Measurements from ENCODE around the gene DTHD1. TPM values are rescaled to one million over a fixed set of nuclear protein-coding genes. Genes with fewer than 3 reads are reported as not detected.
A peak's percentile ranks its signal among the peaks of the same experiment; 100 is the strongest.

DTHD1 gene
- total RNA-seq, 4 donors from 2014 or later = 0.68 to 1.3 TPM; not detected in 2

- Histone ChIP-seq H3K36me3 (no peaks in the 10 kb centered on the region), H3K27me3 (no peaks in the 10 kb centered on the region), H3K27ac (peak overlapping the region in 3 of 4 donors; percentile 37 to 66 (median 38)), H3K4me3 (no peak overlapping the region), H3K9me3 (no peaks in the 10 kb centered on the region), H3K4me1 (peaks cover 0 to 6% (median 2%) of the 10 kb centered on the region in 4 donors)
- intact Hi-C loops (cut with DNase I; ENCODE audit: low total_unique reads) (no loop called here), in situ Hi-C loops (cut with MboI; ENCODE audit: low pct_ligation_motif_present in 1 of 4, low pct_unique_long_range_greater_than_20kb in 1 of 4, low sequenced_read_pairs in 3 of 4) (no loop called here)
- 76 to 89% methylated on average over 3 to 4 of the region's 4 CpGs for WGBS, 2 donors (ENCODE audit: low coverage in 1 of 2)
- no peak for DNase-seq
- TF ChIP-seq EP300 (IDR thresholded peaks at IDR 0.05; ENCODE audit: low read depth) = no peak
- TF ChIP-seq, protein P1, sequence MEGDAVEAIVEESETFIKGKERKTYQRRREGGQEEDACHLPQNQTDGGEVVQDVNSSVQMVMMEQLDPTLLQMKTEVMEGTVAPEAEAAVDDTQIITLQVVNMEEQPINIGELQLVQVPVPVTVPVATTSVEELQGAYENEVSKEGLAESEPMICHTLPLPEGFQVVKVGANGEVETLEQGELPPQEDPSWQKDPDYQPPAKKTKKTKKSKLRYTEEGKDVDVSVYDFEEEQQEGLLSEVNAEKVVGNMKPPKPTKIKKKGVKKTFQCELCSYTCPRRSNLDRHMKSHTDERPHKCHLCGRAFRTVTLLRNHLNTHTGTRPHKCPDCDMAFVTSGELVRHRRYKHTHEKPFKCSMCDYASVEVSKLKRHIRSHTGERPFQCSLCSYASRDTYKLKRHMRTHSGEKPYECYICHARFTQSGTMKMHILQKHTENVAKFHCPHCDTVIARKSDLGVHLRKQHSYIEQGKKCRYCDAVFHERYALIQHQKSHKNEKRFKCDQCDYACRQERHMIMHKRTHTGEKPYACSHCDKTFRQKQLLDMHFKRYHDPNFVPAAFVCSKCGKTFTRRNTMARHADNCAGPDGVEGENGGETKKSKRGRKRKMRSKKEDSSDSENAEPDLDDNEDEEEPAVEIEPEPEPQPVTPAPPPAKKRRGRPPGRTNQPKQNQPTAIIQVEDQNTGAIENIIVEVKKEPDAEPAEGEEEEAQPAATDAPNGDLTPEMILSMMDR (IDR thresholded peaks at IDR 0.05) = no peak
- TF ChIP-seq POLR2A (IDR thresholded peaks at IDR 0.05) = no peak
- no peak for TF ChIP-seq POLR2AphosphoS5 (IDR thresholded peaks at IDR 0.05)
Observed at GRCh38 chr4:36286481-36286871, 5.1 kb downstream of the DTHD1 start.

DNA sequence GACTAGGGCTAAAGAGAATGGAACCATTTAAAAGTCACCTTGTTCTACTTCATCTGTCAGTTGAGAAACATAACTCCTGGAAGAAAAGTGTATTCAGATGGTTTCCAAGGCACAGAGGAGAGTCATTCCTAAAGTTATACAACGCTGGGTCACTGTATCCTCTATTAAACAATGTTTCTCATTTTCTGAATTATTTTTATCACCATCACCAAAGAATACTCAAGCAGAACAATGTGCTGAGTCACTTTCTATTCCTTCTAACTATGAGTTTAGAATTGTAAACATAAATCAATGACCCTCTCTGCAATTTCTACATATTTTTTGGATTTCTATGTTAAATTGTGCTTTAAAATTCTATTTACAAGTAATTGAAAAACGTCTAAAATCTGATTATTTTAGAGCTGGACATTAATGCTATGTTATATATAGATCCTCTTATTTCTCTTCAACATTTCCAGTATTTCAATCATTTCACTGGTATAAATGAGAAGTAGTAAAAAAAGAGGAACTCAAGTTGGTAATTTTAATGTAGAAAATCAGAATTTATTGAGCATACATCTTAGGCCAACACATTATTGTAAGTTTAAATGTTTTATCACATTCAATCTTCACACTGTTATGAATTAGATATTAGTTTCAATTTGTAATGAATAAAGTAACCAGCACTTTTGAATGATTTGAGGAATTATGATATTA is 7.5 kb downstream of the DTHD1 start:
- no peaks in the 10 kb centered on the region for H3K9me3 ChIP-seq
- 52 to 56% methylated on average over 2 of the region's 2 CpGs for WGBS, 2 donors (ENCODE audit: low coverage in 1 of 2)
- no peak overlapping the region for H3K4me3 ChIP-seq
- intact Hi-C loops (cut with DNase I; ENCODE audit: low total_unique reads) (no loop called here), in situ Hi-C loops (cut with MboI; ENCODE audit: low pct_ligation_motif_present in 1 of 4, low pct_unique_long_range_greater_than_20kb in 1 of 4, low sequenced_read_pairs in 3 of 4) (no loop called here)
- TF ChIP-seq EP300 (IDR thresholded peaks at IDR 0.05; ENCODE audit: low read depth) (no peak), POLR2A (IDR thresholded peaks at IDR 0.05) (no peak), POLR2AphosphoS5 (IDR thresholded peaks at IDR 0.05) (no peak)
- TF ChIP-seq, protein P1 (IDR thresholded peaks at IDR 0.05) = no peak
- no peaks in the 10 kb centered on the region for H3K36me3 ChIP-seq
- H3K27ac ChIP-seq = no peak overlapping the region
- H3K27me3 ChIP-seq = no peaks in the 10 kb centered on the region
- H3K4me1 ChIP-seq = peaks cover 0 to 9% (median 3%) of the 10 kb centered on the region in 4 donors
- no peak for DNase-seq

- Histone ChIP-seq H3K27ac (peak overlapping the region in 1 of 4 donors; percentile 7), H3K9me3 (no peaks in the 10 kb centered on the region), H3K36me3 (no peaks in the 10 kb centered on the region), H3K4me1 (peaks cover 0 to 9% (median 3%) of the 10 kb centered on the region in 4 donors), H3K27me3 (no peaks in the 10 kb centered on the region), H3K4me3 (no peak overlapping the region)
- TF ChIP-seq, protein P1 (IDR thresholded peaks at IDR 0.05) = no peak
- TF ChIP-seq EP300 (IDR thresholded peaks at IDR 0.05; ENCODE audit: low read depth) (no peak), POLR2A (IDR thresholded peaks at IDR 0.05) (no peak), POLR2AphosphoS5 (IDR thresholded peaks at IDR 0.05) (no peak)
- in situ Hi-C loops (cut with MboI; ENCODE audit: low pct_ligation_motif_present in 1 of 4, low pct_unique_long_range_greater_than_20kb in 1 of 4, low sequenced_read_pairs in 3 of 4) (no loop called here), intact Hi-C loops (cut with DNase I; ENCODE audit: low total_unique reads) (no loop called here)
- 41 to 45% methylated on average over 2 of the region's 2 CpGs for WGBS, 2 donors (ENCODE audit: low coverage in 1 of 2)
- peak; percentile 30 for DNase-seq
Observed at GRCh38 chr4:36290641-36291040, 9.2 kb downstream of the DTHD1 start.

- no peak for DNase-seq
- H3K27me3 ChIP-seq = no peaks in the 10 kb centered on the region
- in situ Hi-C loops (cut with MboI; ENCODE audit: low pct_ligation_motif_present in 1 of 4, low pct_unique_long_range_greater_than_20kb in 1 of 4, low sequenced_read_pairs in 3 of 4) = no loop called here
- H3K9me3 ChIP-seq = no peaks in the 10 kb centered on the region
- peaks cover 0 to 9% (median 0%) of the 10 kb centered on the region in 4 donors for H3K4me1 ChIP-seq
- WGBS, 2 donors (ENCODE audit: low coverage in 1 of 2) = 75 to 79% methylated on average over 7 of the region's 7 CpGs
- no peaks in the 10 kb centered on the region for H3K36me3 ChIP-seq
- no peak overlapping the region for H3K27ac ChIP-seq
- intact Hi-C loops (cut with DNase I; ENCODE audit: low total_unique reads) = no loop called here
- H3K4me3 ChIP-seq = no peak overlapping the region
- TF ChIP-seq, protein P1 (IDR thresholded peaks at IDR 0.05) = no peak
- TF ChIP-seq POLR2A (IDR thresholded peaks at IDR 0.05) (no peak), EP300 (IDR thresholded peaks at IDR 0.05; ENCODE audit: low read depth) (no peak), POLR2AphosphoS5 (IDR thresholded peaks at IDR 0.05) (no peak)
Observed at GRCh38 chr4:36292556-36293188, 11.3 kb downstream of the DTHD1 start.
